ENCODE results near the gene ZFC3H1.

The ZFC3H1 gene

DNA sequence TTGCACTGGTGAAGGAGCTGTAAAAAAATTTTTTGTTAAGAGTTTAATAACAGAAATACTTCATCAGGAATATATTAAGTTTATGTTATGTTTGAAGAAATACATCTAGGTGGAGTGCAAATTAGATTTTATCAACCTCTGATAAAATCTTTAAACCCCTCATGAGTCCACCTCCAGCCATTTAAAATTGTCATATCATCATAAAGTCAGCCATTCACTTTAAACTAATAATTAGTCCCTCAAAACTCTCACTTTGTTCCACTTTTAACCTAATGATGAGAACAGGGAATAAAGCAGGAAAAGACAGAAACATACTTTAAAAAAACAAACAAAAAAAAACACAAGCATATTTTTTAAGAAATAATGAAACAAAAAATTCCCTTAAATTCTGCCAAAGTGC is 25.1 kb downstream of the ZFC3H1 start:
- DNase-seq (ENCODE audit: low read depth), result no peak

DNA sequence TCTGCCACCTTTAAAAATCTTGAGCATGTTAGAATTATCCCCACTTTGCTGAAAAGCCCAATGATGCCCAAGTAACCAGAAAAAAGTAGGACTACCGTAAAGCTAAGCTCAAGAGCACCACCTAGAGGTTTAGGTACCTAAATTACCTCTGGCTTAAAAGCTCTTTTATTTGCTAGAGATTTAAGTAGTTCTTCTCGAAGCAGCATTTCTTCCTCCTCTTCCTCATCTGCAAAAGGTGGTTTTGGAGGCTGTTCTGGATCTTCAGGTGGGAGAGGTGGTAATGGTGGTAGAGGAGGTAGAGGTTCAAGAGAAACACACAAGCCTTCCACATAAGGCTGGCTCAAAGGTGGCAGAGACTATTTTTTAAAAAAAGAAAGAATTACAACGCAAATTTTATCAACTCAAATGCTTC is 26.9 kb downstream of the ZFC3H1 start:
- peak; percentile 70 for DNase-seq (ENCODE audit: low read depth)

GRCh38 chr12:71627438-71628002 is 36.1 kb downstream of the ZFC3H1 start:
- DNase-seq (ENCODE audit: low read depth), result no peak

- peak; percentile 16 for DNase-seq (ENCODE audit: low read depth)
Measured at GRCh38 chr12:71626768-71627167, 36.9 kb downstream of the ZFC3H1 start.

DNA sequence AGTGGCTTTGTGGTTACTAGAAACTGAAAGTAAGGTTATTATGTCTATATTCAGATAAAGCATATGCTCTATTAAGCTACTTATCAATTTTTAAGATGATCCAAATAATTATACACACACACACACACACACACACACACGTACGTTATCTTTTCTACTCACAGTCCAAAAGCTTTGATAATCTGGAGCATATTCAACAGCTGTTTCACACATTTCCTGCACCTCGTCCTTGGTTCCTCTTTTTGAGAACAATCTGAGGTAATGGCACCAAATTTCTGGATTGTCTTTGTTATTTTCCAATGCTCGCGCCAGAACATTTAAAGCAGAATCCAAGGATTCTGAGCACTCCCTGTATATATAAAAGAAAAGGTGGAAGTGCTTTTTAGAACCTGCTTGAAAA is 37.5 kb downstream of the ZFC3H1 start:
- no peak for DNase-seq (ENCODE audit: low read depth)

GRCh38 chr12:71625476-71625875 is 38.2 kb downstream of the ZFC3H1 start:
- DNase-seq (ENCODE audit: low read depth), result no peak

DNA sequence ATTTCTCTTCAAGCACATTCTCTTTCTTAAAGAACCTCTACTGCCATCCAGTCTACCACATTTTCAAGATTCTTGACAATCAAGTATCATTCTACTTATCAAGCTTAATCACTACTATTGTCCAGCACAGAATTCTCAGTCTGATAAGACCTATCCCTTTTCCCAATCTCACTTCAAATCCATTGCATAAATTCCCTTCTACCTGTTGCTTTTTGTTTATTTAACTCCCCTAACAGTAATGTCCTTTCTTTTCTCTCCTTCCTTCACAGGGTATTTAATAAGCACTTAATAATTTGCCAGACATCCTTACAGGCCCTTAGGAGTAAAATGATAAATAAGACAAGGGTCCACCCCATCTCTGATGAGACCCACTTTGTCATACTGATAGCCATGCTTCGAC is 41.7 kb downstream of the ZFC3H1 start:
- no peak for DNase-seq (ENCODE audit: low read depth)

DNA sequence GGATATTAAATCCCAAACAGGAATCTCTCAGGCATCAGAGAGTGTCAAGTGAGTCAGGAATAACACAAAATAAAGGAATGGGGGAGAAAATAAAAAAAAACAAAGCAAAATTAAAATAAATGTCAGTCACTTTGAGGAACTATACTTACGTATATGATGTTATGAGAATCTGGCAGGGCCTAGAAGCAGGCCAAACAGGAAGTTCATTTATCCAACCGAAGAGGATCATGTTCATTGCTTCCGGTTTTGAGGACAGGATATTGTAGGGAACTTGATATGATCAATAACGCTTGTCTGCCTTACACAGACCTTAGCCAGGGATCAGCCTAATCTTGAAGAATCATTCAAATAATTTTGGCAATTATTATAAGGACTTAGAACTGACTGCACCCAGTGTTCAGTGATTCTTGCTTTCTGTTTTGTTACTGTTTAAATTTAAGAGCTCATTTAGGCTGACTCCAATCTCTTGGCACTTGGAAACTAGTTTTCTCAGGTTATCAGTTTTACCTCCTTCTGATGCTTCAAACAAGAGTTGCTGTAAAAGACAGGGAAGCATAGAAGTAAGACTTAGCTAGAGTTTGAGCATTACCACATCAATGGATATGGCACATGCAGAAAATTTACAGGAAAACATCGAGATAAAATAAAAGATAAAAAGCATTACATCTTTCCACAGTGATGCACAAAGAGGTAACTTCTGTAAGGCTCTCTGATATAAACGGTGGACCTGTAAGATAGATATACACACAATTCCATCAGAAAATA is 53.4 kb downstream of the ZFC3H1 start:
- DNase-seq (ENCODE audit: low read depth), result no peak

GRCh38 chr12:71607494-71608330 is 55.9 kb downstream of the ZFC3H1 start:
- no peak for DNase-seq (ENCODE audit: low read depth)

GRCh38 chr12:71605039-71605438 is 58.6 kb downstream of the ZFC3H1 start:
- DNase-seq (ENCODE audit: low read depth), result no peak

DNA sequence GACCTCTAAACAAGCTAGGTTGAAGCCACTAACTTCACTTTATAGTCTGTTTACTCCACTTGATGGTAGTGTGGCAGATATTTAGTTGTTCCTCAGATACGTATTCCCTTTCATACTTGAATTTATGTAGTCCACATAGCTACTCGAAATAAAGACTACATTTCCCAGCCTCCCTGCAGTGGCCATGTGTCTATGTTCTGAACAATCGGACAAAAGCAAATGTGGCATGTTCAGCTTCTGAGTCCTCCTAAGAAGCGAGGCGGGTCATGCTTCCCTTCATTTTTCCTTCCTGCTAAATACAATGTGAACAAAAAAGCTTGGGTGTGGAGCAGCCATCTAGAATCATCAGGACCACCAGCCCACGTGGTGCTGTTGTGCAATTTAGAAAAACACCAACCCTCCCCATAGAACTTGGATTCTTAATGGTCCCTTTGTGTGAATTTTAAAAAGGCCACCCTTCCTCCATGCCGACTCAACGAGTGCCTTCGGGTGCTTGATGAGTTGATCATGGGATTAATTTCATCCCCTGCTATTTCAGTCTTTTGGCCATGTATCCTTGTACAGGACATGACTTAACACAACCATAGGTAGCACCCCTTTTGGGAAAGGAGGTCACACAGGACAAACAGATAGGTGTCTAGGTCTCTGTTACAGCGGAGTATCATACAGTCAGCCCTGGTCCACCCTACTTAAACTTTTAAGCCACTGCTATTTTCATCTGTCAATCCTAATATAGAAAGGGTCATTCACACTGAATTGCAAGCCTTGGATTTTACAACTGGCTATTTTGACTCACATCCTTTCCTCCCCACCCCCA is 60.7 kb downstream of the ZFC3H1 start:
- DNase-seq (ENCODE audit: low read depth), result no peak

GRCh38 chr12:71601546-71601945 is 62.1 kb downstream of the ZFC3H1 start:
- no peak for DNase-seq (ENCODE audit: low read depth)

DNA sequence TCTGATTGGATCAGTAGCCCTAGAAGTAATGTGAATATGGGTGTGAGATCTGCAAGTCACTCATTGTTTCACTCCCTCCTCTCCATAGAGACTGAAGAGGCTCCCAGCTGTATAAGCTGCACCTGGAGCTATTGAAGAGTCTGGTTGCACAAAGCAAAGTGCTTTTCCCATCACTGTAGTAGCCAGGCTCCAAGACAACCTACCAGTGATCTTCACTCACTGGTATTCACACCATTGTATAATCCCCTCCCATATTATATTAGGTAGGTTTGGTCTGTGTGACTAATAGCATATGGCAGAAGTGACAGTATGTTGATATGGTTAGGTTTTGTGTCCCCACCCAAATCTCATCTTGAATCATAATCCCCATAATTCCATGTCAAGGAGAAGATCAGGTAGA is 64.4 kb downstream of the ZFC3H1 start:
- DNase-seq (ENCODE audit: low read depth), result no peak

DNA sequence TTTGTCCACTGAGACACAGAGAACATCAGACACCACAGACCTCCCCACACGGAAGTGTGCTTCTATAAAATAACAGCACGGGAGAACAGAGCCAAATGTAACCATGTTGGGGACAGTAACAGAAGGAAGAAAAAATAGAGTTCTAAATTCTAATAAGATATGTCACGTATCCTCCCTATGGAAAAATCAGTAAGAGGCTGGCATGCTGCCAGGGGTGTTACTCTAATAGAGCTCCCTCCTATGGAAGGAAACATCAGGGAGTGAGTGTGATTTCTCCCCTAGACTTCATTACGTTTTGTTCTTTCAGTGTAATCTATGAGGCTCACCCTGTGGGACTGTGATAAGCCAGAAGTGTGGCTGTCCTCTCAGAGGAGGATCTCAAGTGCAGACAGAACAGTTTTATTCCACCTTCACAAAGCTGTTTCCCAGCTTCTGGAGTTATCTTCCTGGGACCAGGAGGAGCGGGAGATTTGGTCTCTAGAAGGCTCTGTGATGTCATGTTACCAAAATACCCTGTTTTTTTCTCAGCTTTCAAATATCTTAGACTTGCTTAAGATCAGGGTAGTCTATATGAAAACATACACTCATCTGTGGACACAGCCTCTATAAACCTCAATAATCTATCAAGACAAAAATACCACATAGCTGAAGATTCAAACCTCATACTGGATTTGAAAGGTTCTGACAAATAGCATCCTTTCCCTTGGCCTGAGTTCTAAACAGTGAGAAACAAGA is 69.3 kb downstream of the ZFC3H1 start:
- no peak for DNase-seq (ENCODE audit: low read depth)

DNA sequence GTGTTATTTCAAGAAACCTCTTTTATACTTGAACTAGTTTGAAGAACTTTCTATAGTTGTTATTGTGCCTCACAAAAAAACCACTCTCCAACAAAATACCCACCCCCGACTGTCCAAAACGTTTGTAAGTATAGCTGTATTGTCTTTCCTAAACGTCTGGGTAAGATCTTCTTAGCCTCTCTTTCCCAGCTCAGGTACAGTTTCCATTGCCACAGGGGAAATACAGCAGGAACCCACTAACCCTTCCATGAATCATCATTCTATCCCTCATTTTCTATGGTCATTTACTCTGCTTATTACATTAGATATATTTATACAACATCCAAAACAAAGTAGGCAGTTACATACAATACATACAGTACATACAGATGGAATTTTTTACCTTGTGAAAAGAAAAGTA is 70.8 kb downstream of the ZFC3H1 start:
- no peak for DNase-seq (ENCODE audit: low read depth)

DNA sequence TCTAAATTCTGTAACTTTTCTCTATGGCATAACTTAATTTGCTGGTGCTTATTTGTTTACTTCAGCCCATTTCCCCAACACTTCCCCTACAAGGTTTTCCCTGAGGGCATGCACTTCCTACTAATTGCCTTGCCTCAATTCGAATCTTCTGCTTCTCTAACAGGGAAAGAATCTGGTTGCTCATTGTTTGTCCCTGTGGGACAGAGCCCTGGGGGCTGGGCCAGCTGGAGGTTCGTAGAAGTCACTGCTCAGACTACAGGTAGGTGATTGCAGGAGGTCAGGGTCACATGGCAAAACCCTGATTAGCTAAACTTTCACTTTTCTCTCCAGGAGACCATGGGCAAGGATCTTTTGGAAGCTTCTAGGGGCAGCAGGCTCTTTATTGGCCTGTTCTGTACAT is 72.0 kb downstream of the ZFC3H1 start:
- DNase-seq (ENCODE audit: low read depth), result no peak

- peak; percentile 42 for DNase-seq (ENCODE audit: low read depth)
Measured at GRCh38 chr12:71589478-71589881, 74.2 kb downstream of the ZFC3H1 start.

DNA sequence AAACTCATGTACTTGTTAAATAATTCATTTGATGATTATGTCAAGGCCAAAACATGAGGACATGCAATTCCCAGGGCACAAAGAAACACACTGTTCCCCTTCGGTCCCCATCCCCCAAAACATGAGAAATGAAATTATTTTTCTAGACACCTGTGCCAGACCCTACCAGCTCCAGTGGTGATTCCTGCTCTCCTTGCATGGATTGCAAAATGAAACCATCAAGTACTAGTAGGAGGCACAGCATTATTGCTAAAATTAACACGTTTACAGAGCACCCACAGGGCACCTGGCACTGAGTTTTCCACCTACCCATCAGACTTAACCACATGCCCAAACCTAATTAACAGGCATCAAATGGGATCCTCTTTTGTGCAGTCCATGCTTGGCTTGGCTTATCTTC is 76.6 kb downstream of the ZFC3H1 start:
- DNase-seq (ENCODE audit: low read depth), result no peak

GRCh38 chr12:71585218-71585617 is 78.4 kb downstream of the ZFC3H1 start:
- no peak for DNase-seq (ENCODE audit: low read depth)

GRCh38 chr12:71584356-71584755 is 79.3 kb downstream of the ZFC3H1 start:
- no peak for DNase-seq (ENCODE audit: low read depth)

- DNase-seq (ENCODE audit: low read depth), result no peak
Measured at GRCh38 chr12:71582925-71583324, 80.7 kb downstream of the ZFC3H1 start.

GRCh38 chr12:71581206-71581605 is 82.4 kb downstream of the ZFC3H1 start:
- no peak for DNase-seq (ENCODE audit: low read depth)

Data from iris pigment epithelial cell (primary cell).